MCF 10A (cell line): ENCODE measurements around the gene TBC1D10A. TPM values are rescaled to one million over a fixed set of nuclear protein-coding genes. Genes with fewer than 3 reads are reported as not detected.

Source experiments
- BruUV-seq: library from RNA; stranded (reverse); fragments of 400-500 nt; replicated peaks from 2 replicates; lab custom pipeline; 2021; lab: Mats Ljungman, UMichigan
- CTCF ChIA-PET: fragments of 300-600 bp; sonication (Branson Sonifier 250); formaldehyde crosslinking; extraction: SDS; loops from one replicate; lab custom pipeline; 2021; ENCODE audit warnings: antibody characterized with exemption, inconsistent platforms; lab: Yijun Ruan, JAX
- POLR2A ChIA-PET: fragments of 300-600, 350-650 bp; sonication (Branson Sonifier 250); formaldehyde crosslinking; extraction: SDS; loops from one replicate; lab custom pipeline; 2020; ENCODE audit warnings: antibody characterized with exemption, inconsistent platforms; lab: Yijun Ruan, JAX
- DNase-seq: peaks from one replicate; pipeline ENCODE4 v3.0.0-alpha.2; 2018; ENCODE audit not compliant: unreplicated experiment
- H3K27ac Mint-ChIP-seq: one replicate; pipeline ENCODE4 v1.8.0; 2022; ENCODE audit warnings: mild to moderate bottlenecking, low read depth, mixed read lengths; ENCODE audit not compliant: unreplicated experiment
- H3K27me3 Mint-ChIP-seq: one replicate; pipeline ENCODE4 v1.8.0; 2022; ENCODE audit warnings: mixed read lengths; ENCODE audit not compliant: insufficient read depth, unreplicated experiment
- H3K36me3 Mint-ChIP-seq: one replicate; pipeline ENCODE4 v1.8.0; 2022; ENCODE audit warnings: mild to moderate bottlenecking, moderate library complexity, mixed read lengths; ENCODE audit not compliant: insufficient read depth, unreplicated experiment
- H3K4me1 Mint-ChIP-seq: one replicate; pipeline ENCODE4 v1.8.0; 2022; ENCODE audit warnings: mixed read lengths; ENCODE audit not compliant: insufficient read depth, unreplicated experiment
- H3K4me3 Mint-ChIP-seq: one replicate; pipeline ENCODE4 v1.8.0; 2022; ENCODE audit warnings: mild to moderate bottlenecking, moderate library complexity, mixed read lengths; ENCODE audit not compliant: unreplicated experiment
- H3K9me3 Mint-ChIP-seq: one replicate; pipeline ENCODE4 v1.8.0; 2022; ENCODE audit warnings: mixed read lengths; ENCODE audit not compliant: unreplicated experiment
- intact Hi-C: fragments of 100-400 bp; cut with micrococcal nuclease; formaldehyde crosslinking; loops from 2 replicates; pipeline ENCODE4 v1.14.1; 2022
- total RNA-seq: library from RNA; stranded (reverse); gene quantifications from 2 replicates; pipeline ENCODE4 v1.2.3, GENCODE V29; 2022
- TF ChIP-seq, protein P1 (sequence below): fragments of 200-600 bp; IDR thresholded peaks from one replicate; pipeline ENCODE4 v1.8.0; 2022; ENCODE audit warnings: antibody characterized with exemption, mild to moderate bottlenecking; ENCODE audit not compliant: unreplicated experiment

The TBC1D10A gene
- total RNA-seq, 1 experiment from 2014 or later = 11.1 TPM

DNA sequence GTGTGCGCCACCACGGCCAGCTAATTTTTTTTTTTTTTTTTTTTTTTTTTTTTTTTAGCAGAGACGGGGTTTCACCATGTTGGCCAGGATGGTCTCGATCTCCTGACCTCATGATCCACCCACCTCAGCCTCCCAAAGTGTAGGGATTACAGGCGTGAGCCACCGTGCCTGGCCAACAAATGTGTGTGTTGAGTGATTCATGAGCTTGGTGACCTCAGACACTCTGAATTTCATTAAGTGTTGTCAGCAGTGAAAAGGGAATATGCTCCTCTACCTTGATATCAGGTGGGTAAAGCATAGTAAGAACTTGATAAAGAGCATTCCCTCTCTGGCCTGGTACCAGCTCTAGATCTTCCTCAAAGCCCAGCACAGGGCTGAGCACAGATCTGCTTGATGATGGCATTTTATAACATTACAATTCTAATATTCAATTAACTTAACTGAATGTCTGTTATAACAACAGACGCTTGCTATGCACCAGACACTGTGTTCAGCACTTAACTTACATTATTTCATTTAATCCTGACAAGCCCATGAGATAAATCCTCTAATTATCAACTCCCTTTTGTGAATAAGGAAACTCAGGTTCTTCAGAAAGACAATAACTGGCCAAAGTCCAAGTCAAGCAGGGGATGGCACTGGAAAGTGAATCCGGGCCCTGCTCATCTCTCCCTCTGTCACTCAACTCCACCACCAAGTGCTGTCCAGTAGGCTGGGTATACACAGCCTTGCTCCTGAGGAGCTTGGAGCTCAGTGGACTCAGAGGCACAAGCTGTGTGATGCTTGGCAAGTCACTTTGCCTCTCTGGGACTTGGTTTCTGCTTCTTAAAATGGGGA is 13.0 kb downstream of the TBC1D10A start:
- H3K27me3 Mint-ChIP-seq = no peaks in the 10 kb centered on the region
- no peaks in the 10 kb centered on the region for H3K9me3 Mint-ChIP-seq
- BruUV-seq = no TSS peak
- H3K36me3 Mint-ChIP-seq = peaks cover 4% of the 10 kb centered on the region
- no peak overlapping the region for H3K4me3 Mint-ChIP-seq
- H3K27ac Mint-ChIP-seq = no peak overlapping the region
- TF ChIP-seq, protein P1, sequence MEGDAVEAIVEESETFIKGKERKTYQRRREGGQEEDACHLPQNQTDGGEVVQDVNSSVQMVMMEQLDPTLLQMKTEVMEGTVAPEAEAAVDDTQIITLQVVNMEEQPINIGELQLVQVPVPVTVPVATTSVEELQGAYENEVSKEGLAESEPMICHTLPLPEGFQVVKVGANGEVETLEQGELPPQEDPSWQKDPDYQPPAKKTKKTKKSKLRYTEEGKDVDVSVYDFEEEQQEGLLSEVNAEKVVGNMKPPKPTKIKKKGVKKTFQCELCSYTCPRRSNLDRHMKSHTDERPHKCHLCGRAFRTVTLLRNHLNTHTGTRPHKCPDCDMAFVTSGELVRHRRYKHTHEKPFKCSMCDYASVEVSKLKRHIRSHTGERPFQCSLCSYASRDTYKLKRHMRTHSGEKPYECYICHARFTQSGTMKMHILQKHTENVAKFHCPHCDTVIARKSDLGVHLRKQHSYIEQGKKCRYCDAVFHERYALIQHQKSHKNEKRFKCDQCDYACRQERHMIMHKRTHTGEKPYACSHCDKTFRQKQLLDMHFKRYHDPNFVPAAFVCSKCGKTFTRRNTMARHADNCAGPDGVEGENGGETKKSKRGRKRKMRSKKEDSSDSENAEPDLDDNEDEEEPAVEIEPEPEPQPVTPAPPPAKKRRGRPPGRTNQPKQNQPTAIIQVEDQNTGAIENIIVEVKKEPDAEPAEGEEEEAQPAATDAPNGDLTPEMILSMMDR = no peak
- no peak for DNase-seq
- intact Hi-C loops = no loop called here
- H3K4me1 Mint-ChIP-seq = peaks cover 49% of the 10 kb centered on the region
- ChIA-PET CTCF (interaction anchor here (0.7 to 4.7 kb wide), 4 partner anchors 26 to 120 kb away, joined by 3 to 26 read pairs (median 3); partner anchors contain the start of genes CASTOR1, CCDC157 and SF3A1), POLR2A (interaction anchor here (4.5 to 6.4 kb wide), 3 partner anchors 10 to 24 kb away, joined by 31 to 47 read pairs (median 36); partner anchors contain the start of genes CASTOR1 and TBC1D10A)

DNA sequence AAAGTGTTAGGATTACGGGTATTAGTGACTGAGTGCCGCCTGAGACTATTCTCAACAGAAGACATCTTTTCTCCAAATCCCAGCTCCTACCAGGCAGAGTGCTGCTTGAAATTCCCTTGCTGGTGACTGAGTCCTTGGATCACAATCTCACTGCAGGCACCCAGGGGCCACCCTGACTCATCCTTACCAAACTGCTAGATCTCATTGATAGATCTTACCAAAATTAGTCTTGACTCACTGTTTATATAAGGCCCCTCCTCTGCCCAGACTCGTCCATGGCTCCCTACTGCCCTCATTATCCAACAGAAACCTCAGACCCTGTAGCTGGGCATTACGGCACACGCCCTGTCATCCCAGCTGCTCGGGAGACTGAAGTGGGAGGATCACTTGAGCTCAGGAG is 14.7 kb downstream of the TBC1D10A start:
- Mint-ChIP-seq H3K4me3 (peak overlapping the region; percentile 4), H3K27ac (peak overlapping the region; percentile 63), H3K9me3 (no peaks in the 10 kb centered on the region), H3K4me1 (peaks cover 47% of the 10 kb centered on the region), H3K36me3 (no peaks in the 10 kb centered on the region), H3K27me3 (no peaks in the 10 kb centered on the region)
- peak; percentile 89 for DNase-seq
- ChIA-PET CTCF (interaction anchor here (0.5 to 4.7 kb wide), 4 partner anchors 16 to 916 kb away, joined by 3 to 26 read pairs (median 3); partner anchors contain the start of gene CASTOR1), POLR2A (interaction anchor here (0.6 to 6.4 kb wide), 11 partner anchors 9 to 868 kb away, joined by 3 to 47 read pairs (median 6); partner anchors contain the start of genes CASTOR1, CCDC157, SF3A1 and TBC1D10A)
- TF ChIP-seq, protein P1 = no peak
- intact Hi-C loops = no loop called here
- no TSS peak for BruUV-seq

DNA sequence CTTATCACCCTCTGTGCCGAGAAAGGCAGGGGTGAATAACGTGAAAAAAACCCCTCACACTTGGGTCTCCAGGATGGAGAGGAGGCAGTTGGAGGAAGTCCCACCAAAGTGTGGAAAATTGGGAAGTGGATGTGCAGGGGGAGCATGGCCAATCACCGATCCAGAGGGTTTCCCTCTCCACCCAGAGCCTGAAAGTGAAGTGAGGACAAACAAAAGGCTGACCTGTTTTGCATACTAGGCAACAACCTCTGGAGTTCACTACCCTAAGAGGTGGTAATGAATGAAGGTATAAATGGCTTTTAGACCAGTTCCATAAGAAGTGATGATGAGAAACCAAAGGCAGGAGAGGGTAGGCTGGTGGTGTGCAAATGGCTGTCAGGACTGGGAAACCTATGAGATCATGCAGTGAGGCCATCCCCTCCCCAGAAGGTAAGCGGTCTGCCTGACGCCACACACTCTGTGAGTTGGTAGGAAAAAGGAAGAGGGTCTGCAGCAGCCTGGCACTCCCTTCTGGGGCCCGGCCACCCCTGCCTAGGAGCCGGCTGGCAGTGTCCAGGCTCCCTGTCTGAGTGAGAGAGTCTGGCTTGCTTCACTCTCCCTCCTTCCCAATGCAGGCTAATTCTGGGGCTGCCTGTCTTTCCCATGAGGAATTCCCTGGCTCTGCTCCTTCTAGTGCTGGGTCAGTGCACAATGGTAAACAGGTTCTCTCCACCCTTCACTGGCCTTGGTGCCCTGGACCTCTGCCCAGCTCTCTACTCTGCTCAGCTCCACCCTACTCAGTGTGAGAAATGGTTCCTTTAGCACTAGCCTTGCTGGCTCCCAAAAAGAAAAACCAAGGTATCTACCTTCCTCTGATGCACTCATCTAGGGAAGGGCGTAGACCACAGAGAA is 15.6 kb downstream of the TBC1D10A start:
- peak; percentile 89 for DNase-seq
- no peaks in the 10 kb centered on the region for H3K9me3 Mint-ChIP-seq

More for the DNA sequence above, 15.6 kb downstream of the TBC1D10A start:
- TF ChIP-seq, protein P1 = no peak
- Mint-ChIP-seq H3K27me3 (no peaks in the 10 kb centered on the region), H3K36me3 (no peaks in the 10 kb centered on the region), H3K4me1 (peaks cover 47% of the 10 kb centered on the region), H3K27ac (peak overlapping the region; percentile 63), H3K4me3 (peak overlapping the region; percentile 4)
- no TSS peak for BruUV-seq
- ChIA-PET POLR2A (interaction anchor here (0.6 to 6.4 kb wide), 13 partner anchors 8 to 869 kb away, joined by 3 to 47 read pairs (median 6); partner anchors contain the start of genes CASTOR1, CCDC157, SF3A1 and TBC1D10A), CTCF (interaction anchor here (0.5 to 4.7 kb wide), 3 partner anchors 24 to 203 kb away, joined by 3 to 26 read pairs (median 4); partner anchors contain the start of gene CASTOR1)
- intact Hi-C loops = no loop called here
